Right lobe of liver (tissue), 4 donors: ENCODE results near the gene MYOG.

ENCODE experiments used
- CTCF ChIP-seq, 4 donors: fragments of 200-600 bp in 3 of 4; fragments of 450-650 bp in 1 of 4; IDR thresholded peaks; one replicate each; pipeline versions ENCODE4 v1.5.1 to v1.8.0; 2016 to 2022; ENCODE audit warnings: antibody characterized with exemption in 4 of 4, mild to moderate bottlenecking in 2 of 4
- POLR2A ChIP-seq: fragments of 450-650 bp; IDR thresholded peaks from one replicate; pipeline ENCODE4 v1.6.1; 2017; ENCODE audit warnings: antibody characterized with exemption, mild to moderate bottlenecking
- donor health status: DM: no; HTN: no; CAD: no.
- donor health status: DM: no; HTN: no; CAD: no.
- donor health status: DM: no; HTN: yes; CAD: no.

- no peak for TF ChIP-seq CTCF (IDR thresholded peaks at IDR 0.05)
- no peak for TF ChIP-seq POLR2A
These were observed 27.5 kb upstream of the MYOG start for GRCh38 chr1:203113308-203113707.
